Epithelial cell of prostate (primary cell): ENCODE data around the gene MYO1F.
"Not testable (repeated sequence)": the region's sequence is repeated elsewhere in the genome, so short reads cannot be mapped to it uniquely, and the experiment has no call there.

Experiments
- DNase-seq: peaks from one replicate; pipeline ENCODE4 v3.0.0-alpha.2; 2011; ENCODE audit warnings: low read depth, low spot score
- H3K27ac ChIP-seq: fragments of 450-650 bp; 2 replicates; pipeline ENCODE4 v1.5.1; 2017; ENCODE audit warnings: mild to moderate bottlenecking

The MYO1F gene

DNA sequence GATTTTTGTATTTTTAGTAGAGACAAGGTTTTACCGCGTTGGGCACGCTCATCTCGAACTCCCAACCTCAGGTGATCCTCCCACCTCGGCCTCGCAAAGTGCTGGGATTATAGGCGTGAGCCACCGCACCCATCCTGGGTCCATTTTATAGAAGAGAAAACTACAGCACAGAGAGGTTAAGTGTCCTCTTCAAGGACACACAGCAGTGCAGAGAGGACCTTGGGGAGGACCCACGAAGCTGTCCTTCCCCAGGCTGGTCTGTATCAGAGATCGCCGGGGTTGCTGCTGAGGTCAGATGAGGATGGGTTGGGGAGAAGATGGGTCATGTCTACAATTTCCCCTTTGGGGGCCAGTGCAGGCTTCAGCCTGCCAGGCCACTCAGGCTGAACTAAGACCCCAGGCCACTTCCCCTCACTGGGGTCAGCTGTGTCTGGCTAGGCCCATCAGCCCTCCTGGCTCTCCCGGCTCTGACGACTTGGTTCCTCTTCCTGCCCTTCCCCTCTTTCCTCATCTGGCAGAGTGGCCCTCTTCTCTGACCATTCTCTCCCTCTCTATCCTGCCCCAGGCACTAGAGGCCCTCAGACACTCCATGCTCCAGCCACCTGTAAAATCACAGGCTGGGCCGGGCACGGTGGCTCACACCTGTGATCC, 9.6 kb downstream of the MYO1F start:
- H3K27ac ChIP-seq: no peak overlapping the region
- DNase-seq: no peak

DNA sequence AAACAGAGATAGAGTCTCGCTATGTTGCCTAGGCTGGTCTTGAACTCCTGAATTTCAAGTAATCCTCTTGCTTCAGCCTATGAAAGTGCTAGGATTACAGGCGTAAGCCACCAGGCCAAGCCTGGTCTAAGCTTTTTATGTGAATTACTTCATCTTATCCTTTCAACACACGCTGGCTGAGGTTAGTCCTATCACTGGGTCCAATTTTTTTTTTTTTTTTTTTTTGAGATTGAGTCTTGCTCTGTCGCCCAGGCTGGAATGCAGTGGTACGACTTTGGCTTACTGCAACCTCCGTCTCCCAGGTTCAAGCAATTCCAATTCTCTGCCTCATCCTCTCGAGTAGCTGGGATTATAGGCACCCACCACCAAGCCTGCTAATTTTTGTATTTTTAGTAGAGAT, 10.4 kb downstream of the MYO1F start:
- no peak overlapping the region for H3K27ac ChIP-seq
- DNase-seq: no peak

DNA sequence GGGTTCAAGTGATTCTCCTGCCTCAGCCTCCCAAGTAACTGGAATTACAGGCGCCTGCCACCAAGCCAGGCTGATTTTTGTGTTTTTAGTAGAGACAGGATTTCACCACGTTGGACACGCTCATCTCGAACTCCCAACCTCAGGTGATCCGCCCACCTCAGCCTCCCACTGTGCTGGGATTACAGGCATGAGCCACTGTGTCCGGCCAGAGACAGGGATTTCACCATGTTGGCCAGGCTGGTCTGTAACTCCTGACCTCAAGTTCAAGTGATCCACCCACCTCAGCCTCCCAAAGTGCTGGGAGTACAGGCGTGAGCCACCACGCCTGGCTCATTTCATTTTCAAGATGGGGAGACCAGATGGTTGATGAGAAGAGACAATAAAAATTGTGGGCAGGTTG, 12.4 kb downstream of the MYO1F start:
- H3K27ac ChIP-seq, DNase-seq: not testable (repeated sequence)

DNA sequence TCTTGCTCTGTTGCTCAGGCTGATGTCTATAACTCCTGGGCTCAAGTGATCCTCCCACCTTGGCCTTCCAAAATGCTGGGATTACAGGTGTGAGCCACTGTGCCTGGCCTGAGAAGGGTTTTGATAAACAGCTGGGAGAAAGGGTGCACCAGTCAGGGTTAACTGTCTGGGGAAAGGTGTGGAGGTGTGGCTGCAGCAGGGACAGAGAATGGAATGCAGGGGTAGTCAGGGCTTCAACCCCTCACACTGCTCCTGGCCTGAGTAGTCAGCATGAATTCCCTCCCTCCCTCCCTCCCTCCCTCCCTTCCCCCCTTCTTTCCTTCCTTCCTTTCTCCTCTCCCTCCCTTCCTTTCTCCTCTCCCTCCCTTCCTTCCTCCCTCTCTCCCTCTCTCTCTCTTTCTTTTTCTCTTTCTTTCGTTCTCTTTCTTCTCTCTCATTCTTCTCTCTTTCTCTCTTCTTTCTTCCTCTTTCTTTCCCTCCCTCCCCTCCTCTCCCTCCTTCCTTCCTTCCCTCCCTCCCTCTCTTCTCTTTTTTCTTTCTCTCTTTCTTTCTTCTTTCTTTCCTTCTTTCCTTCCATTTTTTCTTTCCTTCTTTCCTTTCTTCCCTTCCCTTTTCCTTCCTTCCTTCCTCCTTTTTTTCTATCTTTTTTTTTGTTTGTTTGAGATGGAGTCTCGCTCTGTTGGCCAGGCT, 16.0 kb downstream of the MYO1F start:
- no peak overlapping the region for H3K27ac ChIP-seq
- DNase-seq: no peak

DNA sequence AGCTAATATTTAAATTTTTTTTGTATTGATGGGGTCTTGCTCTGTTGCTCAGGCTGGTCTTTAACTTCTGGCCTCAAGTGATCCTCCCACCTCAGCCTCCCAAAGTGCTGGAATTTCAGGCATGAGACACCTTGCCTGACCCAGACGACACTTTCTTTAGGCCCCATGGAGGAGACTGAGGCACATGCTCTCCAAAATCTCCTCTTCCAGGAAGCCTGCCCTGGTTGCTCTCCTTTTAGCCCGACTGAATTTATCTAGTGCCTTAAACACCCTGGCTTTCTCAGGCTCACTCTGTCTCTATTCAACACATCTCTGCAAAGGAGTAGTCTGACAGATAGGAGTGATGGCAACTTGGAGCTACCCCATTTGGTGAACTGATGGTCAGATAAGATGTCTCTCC, 18.9 kb downstream of the MYO1F start:
- H3K27ac ChIP-seq: no peak overlapping the region

DNA sequence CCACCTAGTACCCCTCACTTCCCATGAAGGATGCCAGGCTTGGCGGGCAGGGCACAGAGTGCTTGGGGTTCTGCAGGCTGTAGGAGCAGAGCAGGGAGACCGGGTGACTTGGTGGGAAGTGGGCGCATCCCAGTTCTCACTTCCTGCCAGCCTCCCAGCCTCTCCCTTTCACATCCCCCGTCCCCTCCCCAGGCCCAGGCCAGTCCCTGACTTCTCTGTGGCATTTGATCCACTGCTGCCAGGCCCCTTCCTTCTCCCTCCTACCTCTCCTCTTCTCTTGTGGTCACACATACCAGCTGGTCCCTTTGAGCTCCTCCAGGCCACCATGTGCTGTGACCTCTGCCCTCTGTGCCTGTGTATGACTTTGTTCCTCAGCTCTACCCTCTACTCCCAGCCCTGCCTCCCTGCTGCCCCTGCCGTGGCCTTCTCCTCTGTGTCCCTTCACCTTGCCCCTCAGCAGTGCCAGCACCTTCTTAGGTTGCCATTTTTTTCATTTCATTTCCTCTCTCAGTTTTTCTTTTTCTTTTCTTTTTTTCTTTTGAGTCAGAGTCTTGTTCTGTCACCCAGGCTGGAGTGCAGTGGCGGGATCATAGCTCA, 19.5 kb downstream of the MYO1F start:
- no peak overlapping the region for H3K27ac ChIP-seq
- no peak for DNase-seq

More for the DNA sequence above, 18.9 kb downstream of the MYO1F start:
- DNase-seq: no peak

DNA sequence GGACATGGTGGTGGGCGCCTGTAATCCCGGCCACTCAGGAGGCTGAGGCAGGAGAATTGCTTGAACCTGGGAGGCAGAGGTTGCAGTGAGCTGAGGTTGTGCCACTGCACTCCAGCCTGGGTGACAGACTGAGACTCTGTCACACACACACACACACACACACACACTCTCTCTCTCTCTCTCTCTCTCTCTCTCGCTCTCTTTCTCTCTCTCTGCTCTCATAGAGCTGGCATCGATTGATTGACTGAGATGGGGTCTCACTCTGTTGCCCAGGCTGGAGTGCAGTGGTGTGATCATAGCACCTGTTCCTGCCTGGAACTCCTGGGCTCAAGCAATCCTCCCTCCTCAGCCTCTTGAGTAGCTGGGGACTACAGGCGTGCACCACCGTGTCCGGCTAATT, 23.5 kb downstream of the MYO1F start:
- DNase-seq, H3K27ac ChIP-seq: not testable (repeated sequence)

DNA sequence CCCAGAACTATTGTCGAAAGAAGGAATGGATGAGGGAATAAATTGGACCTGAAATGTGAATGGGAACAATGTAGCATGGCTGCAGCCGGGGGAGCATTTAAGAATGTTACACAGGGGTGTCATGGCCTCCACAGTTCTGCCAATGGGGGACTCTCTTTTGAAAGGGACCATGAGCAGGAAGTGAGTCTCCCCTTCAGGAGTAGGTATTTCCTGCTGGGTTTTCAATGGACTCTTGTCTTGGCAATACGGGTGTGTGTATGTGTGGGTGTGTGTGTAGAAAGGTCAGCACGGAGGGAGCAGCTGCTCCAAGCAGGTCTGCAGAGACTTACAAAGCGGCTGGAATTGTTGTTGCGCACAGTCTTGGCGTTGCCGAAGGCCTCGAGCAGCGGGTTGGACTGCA, 24.4 kb downstream of the MYO1F start:
- no peak for DNase-seq
- no peak overlapping the region for H3K27ac ChIP-seq

DNA sequence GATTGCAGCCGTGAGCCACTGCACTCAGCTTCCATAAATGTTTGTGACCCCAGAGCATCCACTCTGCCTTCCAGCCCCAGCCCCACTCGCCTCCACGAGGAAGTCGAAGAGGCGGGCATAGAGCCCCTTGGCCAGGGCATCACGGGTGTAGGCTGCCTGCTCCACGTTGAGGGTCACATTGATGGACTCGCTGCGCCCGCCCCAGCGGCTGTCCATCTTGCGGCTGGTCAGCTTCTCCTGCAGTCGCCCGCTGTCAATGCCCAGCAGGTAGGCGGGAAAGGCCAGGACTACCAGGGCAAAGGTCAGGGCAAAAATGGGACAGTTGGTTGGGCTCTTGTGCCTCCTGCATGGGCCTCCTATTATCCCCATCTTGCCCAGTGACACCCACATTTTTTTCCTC, 27.2 kb downstream of the MYO1F start:
- H3K27ac ChIP-seq: no peak overlapping the region
- DNase-seq: no peak

DNA sequence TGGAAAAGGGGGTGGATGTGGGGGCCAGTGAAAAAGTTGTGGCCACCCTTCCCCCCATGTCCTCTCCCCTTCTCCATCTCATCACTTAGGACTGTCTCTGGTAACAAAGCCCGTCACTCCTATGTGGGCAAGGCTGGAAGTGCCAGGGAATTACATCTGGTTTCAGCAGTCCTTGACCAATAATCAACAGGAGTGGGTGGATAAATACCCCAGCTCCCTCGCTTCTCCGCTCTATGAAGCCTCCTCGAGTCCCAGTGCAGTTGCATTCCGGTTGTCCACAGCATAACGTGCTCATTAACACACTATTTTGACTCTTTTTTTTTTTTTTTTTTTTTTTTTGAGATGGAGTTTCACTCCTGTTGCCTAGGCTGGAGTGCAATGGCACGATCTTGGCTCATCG, 31.5 kb downstream of the MYO1F start:
- no peak overlapping the region for H3K27ac ChIP-seq
- DNase-seq: no peak

DNA sequence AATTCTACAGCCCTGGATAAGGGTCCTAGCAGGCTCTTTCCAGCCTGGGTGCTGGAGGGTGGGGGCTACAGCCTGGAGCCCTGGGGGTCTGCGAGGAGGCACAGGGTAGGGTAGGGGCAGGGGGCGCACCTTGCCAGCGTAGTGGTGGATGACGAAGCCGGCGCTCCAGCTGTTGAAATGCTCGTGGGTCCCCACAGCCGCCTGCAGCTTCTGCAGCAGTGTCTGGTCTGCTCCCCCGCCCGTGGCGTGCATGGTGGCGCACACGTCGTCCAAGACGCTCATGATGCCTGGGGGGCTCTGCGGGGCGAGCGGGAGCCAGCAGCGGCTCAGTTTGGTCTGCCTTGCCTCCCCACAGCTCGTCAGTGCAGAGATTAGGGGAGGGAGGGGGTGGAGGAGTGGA, 33.1 kb downstream of the MYO1F start:
- H3K27ac ChIP-seq: no peak overlapping the region
- DNase-seq: no peak

DNA sequence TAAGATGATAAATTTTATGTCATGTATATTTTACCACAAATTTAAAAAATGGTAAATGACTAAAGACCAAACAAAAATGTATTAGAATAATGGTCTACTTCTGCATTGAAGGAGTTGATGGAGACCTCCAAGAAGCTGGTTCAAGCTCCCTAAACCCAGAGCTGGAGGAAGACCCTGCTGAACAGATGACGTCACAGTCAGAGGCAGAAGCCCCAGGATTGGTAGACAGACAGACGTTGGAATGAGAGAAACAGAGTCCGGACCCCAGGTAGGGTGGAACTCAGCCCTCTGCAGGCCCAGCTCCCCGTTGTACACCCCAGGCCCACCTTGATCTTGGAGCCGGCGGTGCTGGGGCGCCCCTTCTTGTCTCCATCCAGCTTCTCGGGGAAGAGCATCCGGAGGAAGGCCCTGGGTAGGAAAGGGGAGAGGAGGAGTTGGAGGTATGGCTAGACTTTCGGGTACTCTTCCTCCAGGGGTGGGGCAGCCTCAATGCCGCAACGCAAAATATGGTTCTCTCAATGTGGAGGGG, 37.6 kb downstream of the MYO1F start:
- DNase-seq: no peak

DNA sequence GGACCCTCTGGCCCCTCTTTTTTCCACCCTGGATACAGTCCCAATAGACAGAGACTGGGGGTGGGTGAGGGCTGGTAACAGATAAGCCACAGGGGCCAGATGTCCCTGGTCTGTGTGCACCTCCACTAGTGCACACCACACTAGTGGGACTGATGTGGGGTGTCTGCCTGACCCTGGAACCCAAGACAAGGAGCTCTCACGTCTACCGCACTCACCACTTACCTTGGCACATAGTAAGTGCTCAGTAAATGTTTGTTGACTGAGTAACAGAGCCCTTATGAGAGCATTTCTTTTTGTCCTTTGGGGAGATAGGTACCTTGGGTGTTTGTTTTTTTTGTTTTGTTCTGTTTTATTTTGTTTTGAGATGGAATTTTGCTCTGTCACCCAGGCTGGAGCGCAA, 40.1 kb downstream of the MYO1F start:
- DNase-seq: no peak

More for the DNA sequence above, 37.6 kb downstream of the MYO1F start:
- H3K27ac ChIP-seq: no peak overlapping the region

DNA sequence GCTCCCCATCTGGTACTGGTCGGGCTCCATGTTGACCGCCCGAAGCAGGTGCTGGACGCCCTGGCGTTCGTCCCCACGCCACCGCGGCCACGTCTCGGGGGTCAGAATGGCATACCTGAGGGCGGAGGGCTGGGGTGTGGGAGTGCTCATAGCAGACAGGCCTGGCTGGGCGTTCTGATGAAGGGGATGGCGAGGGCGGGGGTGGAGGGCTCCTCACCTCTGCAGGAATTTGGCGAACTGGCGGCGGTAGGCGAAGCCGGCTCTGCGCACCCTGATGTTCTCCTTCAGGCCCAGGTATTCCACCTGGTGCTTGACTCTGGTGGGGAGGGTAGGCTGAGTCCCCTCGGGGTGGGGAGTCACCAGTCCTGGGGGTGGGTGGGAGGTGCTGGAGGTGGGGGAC, 41.0 kb downstream of the MYO1F start:
- DNase-seq: no peak
- H3K27ac ChIP-seq: no peak overlapping the region

More for the DNA sequence above, 40.1 kb downstream of the MYO1F start:
- no peak overlapping the region for H3K27ac ChIP-seq

DNA sequence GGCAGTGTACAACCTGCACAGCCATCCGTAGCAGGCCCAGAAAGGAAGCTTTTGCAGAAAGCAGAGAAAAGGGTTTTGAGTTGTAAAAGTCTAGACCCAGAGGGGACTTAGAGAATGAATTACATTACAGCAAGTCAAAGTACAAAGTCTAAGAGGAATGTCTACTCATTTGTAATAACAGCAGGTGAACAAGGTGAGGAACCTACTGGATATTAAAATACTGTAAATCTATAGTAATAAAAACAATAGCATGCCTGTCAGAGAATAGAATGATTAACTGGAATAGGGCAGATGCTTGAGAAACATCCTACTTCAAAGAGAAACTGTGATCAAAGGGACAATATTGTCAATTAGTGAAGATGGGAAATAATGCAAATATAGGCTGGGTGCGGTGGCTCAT, 45.0 kb downstream of the MYO1F start:
- DNase-seq: no peak
- H3K27ac ChIP-seq: no peak overlapping the region

DNA sequence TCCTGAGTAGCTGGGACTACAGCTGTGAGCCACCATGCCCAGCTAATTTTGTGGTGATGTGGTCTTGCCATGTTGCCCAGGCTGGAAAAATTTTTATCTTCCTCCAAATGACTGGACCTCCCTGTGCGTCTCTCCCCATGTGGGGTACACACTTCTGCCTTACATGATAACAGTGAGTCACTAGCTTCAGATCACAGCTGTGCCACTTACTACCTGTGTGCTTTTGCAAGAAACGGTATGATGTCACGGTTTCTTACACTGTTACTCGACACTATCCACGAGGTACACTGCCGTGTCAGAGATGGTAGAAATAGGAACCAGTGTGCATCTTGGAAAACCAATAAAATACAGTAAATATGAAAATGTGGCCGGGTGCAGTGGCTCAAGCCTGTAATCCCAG, 45.8 kb downstream of the MYO1F start:
- no peak overlapping the region for H3K27ac ChIP-seq
- DNase-seq: no peak

DNA sequence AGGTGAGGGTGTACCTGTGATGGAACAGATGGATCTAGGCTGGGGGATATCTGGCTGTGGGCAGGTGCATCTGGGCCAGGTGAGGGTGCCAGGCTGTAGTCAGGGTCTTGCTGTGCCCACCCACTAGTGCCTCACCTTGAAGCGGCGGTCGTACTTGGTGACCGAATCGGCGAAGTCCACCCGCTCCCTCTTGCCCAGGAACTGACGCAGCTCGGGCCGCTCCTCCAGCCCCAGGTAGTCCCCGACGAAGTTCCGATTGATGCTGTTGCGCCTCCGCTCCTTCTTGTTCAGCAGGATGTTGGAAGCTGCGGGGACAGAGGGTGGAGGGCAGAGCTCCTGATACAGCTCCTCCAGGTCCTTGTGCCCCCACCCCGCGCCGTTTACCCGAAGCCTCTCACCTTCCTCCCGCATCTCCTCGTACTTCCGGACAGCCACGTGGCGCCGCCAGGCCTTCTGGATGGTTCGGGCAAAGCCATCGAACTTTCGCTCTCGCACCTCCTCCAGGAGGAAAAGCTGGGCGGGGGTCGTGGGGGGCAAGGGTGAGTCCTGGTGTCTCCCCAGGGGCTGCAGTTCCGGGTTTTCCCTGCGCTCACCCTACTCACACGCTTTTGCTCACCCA, 47.1 kb downstream of the MYO1F start:
- DNase-seq: no peak
- H3K27ac ChIP-seq: no peak overlapping the region

DNA sequence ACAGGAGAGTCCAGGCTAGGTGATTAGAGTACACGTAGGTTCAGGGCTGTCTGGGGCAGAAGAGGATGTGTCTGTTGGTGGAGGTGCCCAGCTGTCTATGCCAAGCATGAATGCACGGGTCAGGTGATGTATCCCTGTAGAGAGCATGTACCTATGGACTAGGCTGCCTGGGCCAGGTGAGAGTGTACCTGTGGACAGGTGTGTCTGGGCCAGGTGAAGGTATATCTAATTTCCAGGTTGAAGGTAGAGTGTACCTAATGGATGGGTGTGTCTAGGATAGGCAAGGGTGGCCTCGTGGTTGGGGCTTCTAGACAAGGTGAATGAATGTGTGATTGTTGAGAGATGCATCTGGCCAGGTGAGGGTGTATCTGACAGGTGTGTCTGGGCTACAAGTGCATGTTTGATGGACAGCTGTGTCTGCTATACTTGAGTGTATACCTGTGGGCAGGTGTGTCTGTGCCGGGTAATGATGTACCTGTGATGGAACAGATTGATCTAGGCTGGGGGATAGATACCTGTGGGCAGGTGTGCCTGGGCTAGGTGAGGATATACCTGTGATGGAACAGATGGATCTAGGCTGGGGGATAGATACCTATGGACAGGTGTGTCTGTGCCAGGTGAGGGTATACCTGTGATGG, 47.8 kb downstream of the MYO1F start:
- no peak overlapping the region for H3K27ac ChIP-seq
- DNase-seq: no peak

DNA sequence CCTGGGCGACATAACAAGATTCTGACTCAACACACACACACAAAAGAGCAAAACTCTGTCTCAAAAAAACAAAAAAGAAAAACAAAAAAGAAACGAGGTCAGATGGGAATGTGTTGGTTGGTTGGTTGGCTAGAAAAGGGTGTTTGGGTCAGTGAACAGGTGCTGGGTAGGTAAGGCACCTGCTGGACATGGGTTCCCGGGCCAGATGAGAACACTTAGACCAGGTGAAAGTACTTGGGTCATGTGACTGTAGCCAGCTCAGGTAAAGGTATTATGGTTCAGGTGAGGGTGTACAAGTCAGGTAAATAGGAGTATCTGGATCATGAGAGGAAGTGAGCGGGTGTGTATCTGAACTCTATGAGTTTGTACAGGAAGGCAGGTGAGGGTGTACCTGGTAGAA, 48.7 kb downstream of the MYO1F start:
- peak overlapping the region; percentile 14 for H3K27ac ChIP-seq
- DNase-seq: no peak

DNA sequence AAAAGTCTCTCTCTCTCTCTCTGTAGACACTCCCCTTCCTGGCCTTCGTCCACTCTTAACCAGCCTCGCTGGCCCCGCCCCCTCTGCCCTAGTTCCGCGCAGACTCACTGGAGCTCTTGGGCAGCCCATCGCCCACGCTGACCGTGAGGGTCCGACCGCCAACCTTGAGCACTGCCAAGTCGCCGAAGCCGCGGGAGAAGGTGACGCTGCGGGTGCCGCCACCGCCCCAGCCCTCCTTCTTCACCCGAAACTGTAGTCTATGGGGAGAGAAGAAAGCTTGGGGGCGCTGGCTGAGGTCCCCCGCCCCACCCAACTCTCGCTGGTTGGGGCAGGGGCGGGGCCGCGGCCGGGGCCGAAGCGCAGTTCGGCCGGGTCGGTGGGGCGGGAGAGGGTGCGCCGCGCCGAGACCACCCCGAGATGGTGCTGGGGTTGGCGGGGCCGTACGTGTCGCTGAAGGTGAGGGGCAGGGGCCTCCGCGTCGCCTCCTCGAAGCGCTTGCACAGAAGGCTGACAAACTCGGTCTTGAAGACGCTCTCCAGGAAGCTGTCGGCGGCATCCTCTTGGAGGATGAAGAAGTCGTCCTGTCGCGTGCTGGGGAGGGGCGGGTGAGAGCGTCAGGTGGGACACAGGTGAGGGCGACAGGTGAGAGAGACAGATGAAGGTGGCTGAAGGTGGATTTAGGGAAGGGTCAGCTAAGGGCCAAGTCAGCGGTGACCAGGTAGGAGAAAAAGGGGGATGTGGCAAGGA, 50.7 kb downstream of the MYO1F start:
- peak; percentile 60 for DNase-seq
- H3K27ac ChIP-seq: peak overlapping the region; percentile 87
